Right renal pelvis (tissue), 4 donors: ENCODE results near the gene OASL. TPM values are rescaled to one million over a fixed set of nuclear protein-coding genes. Genes with fewer than 3 reads are reported as not detected.
"Not testable (repeated sequence)": the region's sequence is repeated elsewhere in the genome, so short reads cannot be mapped to it uniquely, and the experiment has no call there.

ENCODE experiments used
- DNase-seq, 4 donors: peaks; one replicate each; pipeline ENCODE4 v3.0.0-alpha.2; 2013; ENCODE audit warnings: low read depth in 4 of 4, low spot score in 3 of 4, missing footprints in 1 of 4
- polyA plus RNA-seq, 4 donors: library from polyadenylated mRNA; unstranded; fragments of 120-200 nt; gene quantifications; one replicate each; pipeline ENCODE4 v1.2.1, GENCODE V29; 2013; ENCODE audit not compliant: insufficient read length in 4 of 4

Gene OASL
- polyA plus RNA-seq, 4 donors: 0.13 to 0.21 (median 0.19) TPM; not detected in 1

- DNase-seq: no peak
Observed at GRCh38 chr12:121059031-121059898, 20.2 kb upstream of the OASL start.

DNA sequence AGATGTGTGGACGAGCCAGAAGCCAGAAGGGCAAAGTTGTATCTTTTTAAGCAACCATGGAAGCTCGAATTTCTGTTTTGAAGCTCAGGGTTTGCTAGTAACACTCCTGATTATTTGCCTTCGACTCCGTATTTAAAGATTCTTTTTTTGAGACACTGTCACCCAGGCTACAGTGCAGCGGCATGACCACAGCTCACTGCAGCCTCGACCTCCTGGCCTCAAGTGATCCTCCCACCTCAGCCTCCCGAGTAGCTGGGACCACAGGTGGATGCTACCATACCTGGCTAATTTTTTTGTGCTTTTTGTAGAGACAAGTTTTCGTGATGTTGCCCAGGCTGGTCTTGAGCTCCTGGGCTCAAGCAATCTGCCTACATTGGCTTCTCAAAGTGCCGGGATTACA, 18.7 kb upstream of the OASL start:
- no peak for DNase-seq

DNA sequence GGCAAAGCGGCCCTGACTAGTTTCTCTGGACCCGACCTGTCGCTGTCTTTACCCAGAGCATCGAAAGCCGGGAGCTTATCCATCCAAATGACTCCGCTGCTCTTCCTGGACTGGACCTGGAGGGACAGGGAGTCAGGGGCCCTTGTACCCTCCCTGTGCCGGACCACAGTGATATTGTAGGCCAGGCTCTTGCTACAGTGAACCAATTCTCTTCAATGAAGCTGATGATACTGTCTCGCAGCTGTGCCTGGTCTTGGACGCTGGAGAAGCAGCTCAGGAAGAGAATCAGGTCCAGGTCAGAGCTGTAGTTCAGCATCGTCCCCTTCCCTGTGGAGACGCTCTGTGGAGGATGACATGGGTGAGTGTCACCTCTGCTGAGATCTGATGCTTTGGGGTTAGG, 14.7 kb upstream of the OASL start:
- no peak for DNase-seq

GRCh38 chr12:121050725-121051124, 11.7 kb upstream of the OASL start:
- no peak for DNase-seq

- no peak for DNase-seq
Observed at GRCh38 chr12:121048442-121048841, 9.4 kb upstream of the OASL start.

DNA sequence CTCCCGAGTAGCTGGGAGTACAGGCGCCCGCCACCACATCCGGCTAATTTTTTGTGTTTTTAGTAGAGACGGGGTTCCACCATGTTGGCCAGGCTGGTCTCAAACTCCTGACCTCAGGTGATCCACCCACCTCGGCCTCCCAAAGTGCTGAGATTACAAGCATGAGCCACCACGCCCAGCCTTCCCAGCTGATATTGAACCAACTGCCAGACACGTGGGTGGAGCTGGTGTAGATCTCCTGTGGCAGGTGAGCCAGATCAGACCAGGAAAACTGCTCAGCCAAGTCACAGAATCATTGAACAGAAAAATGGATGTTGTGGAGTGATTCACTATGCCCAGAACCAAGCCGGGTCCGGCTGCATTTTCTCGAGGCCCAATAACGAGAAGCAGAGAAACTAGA, 8.4 kb upstream of the OASL start:
- DNase-seq: not testable (repeated sequence)

DNA sequence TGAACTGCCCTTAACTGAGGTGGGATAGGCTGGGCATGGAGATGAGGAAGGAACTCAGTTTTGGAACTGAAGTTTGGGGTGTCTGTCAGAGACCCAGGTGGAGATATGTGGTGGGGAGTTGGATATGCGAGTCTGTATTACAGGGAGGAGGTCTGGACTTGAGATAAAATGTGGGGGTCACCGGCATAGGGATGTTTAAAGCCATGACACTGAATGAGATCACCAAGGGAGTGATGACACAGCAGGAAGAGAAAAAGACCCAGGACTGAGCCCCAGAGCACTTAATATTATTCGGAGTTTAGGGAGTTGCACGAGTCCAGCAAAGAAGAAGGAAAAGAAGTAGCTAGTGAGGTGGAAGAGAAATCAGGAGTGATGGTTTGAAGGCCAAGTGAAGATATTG, 4.0 kb upstream of the OASL start:
- no peak for DNase-seq

GRCh38 chr12:121036810-121037326, 2.2 kb downstream of the OASL start:
- no peak for DNase-seq

GRCh38 chr12:121034616-121035305, 4.3 kb downstream of the OASL start:
- no peak for DNase-seq

DNA sequence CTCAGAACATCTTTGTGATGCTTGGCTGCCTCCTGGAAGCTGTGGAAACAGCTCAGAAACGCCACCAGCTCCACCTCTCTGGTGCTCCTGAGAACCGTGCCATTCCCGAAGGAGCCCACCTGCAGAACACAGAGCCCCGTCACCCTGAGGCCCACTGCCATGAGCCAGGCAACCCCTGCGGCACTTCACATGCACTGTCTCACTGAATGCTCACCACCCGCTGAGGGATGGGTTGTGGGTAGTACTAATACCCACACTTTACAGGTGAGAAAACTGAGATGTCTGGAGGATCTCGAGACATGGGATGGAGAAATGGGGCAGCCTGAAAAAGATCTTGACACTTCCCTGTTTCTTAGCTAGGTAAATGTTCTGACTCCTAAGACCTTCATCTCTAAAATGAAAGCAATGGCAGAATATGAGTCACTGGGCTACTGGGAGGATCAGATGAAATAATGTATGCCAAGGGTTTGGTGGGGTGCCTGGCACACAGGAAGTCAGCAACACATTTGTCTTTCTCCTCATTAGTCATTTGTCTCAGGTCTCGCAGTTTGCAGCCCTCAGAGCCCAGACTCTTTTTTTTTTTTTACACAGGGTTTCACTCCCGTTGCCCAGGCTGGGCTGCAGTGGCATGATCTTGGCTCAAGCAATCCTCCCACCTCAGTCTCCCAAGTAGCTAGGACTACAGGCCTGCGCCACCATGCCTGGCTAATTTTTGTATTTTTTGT, 5.3 kb downstream of the OASL start:
- no peak for DNase-seq

DNA sequence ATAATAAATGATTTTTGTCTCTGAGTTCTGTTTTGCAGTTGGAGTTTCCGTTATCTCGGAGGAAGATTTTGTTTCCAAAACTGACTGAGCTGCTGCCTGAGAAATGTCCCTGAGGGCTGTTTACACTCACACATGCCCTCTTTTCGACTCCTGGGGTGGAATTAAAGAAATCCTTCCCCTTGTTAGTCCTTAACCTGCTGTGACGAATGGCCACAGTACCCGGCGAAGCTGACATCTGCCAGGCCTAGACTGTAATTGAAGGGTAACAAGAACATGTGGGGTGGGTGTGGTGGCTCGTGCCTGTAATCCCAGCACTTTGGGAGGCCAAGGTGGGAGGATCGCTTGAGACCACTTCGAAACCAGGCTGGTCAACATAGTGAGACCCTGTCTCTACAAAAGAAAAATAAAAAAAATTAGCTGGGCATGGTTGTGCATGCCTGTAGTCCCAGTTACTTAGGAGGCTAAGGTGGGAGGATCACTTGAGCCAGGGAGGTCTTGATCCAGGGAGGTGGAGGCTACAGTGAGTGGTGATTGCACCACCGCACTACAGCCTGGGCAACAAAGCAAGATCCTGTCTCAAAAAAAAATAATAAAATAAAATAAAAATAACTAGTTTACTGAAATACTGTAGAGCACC, 8.4 kb downstream of the OASL start:
- DNase-seq: no peak

- no peak for DNase-seq
Observed at GRCh38 chr12:121026274-121027045, 12.6 kb downstream of the OASL start.

- no peak for DNase-seq
Observed at GRCh38 chr12:121025442-121026226, 13.4 kb downstream of the OASL start.

- no peak for DNase-seq
Observed at GRCh38 chr12:121023799-121024198, 15.2 kb downstream of the OASL start.

DNA sequence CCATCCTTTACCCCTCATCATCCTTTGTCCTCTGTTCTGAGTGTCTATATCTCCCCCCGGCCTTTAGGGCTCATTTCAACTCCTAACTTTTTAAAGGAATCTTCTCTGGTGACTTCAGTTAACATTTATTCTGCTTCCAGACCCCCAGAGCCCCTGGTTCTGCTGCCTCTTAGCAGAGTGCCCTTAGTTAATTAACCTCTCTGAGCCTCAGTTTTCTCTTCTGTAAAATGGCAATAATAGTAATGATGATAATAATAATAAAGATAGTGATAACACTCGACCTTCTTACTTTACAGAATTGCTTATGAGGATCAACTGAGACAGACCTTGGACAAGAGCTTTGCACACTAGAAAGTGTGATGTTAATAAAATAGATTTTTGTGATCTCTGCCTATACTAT, 16.3 kb downstream of the OASL start:
- no peak for DNase-seq

DNA sequence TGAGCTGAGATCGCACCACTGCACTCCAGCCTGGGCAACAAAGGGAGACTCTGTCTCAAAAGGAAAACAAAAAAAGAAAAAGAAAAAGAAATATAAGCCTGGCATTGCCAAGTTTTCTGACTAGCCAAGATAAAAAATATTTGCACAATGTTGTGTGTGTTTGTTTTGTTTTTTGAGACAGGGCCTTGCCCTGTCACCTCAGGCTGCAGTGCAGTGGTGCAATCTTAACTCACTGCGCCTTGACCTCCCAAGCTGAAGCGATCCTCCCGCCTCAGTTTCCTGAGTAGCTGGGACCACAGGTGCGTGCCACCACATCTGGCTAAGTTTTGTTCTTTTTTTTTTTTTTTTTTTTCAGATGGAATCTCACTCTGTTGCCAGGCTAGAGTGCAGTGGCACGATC, 17.3 kb downstream of the OASL start:
- DNase-seq: no peak

GRCh38 chr12:121018860-121019617, 20.0 kb downstream of the OASL start:
- no peak for DNase-seq

DNA sequence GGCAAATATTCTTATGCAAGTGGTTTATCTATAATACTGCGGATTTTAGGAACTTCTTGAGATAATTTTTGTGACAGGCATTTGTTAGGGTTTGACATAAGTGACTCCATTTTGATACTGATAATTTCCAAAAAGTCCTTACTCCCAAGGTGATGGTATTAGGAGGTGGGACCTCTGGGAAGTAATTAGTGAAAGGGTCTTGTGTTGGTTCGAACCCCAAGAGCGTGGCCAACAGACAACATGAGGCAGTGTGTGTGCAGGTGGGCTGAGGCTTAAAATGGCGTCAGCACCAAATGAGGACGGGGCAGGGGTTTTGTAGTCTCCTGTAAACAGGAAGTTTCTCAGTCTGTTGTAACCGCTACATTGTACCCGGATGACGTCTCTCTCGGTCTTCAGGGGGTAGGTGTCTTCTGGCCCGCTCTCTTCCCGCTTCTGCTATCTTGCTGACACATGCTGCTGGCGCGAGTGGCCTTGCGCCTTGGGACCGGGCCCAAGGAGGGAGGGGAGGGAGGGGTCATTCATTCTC, 21.0 kb downstream of the OASL start:
- no peak for DNase-seq
